K562 (cell line): ENCODE measurements around the gene PLIN5. TPM values are rescaled to one million over a fixed set of nuclear protein-coding genes. Genes with fewer than 3 reads are reported as not detected.

Source experiments
- ATAC-seq: fragments of 200-7000 bp; cut with Tn5 transposase; 3 replicates; pipeline ENCODE4 v1.9.1; 2020; ENCODE audit warnings: moderate library complexity
- BruUV-seq: library from RNA; stranded (reverse); fragments of 400-500 nt; replicated peaks from 2 replicates; lab custom pipeline; 2021; lab: Mats Ljungman, UMichigan
- CTCF ChIA-PET: fragments of 300-600 bp; formaldehyde crosslinking; extraction: SDS; loops from one replicate; lab custom pipeline; 2021; ENCODE audit warnings: low intra/inter-chr PET ratio; lab: Yijun Ruan, JAX
- POLR2A ChIA-PET: fragments of 300-600, 350-650 bp; sonication (Branson Sonifier 250); formaldehyde crosslinking; extraction: SDS; loops from one replicate; lab custom pipeline; 2021; ENCODE audit warnings: antibody characterized with exemption, inconsistent platforms; lab: Yijun Ruan, JAX
- DNase-seq, 4 experiments: peaks; one replicate each; pipeline versions ENCODE4 v3.0.0 to v3.0.0-alpha.2; 2011 to 2018; ENCODE audit warnings: low spot score in 3 of 4, mixed read lengths in 3 of 4; ENCODE audit errors: extremely low read depth in 1 of 4
- FAIRE-seq: peaks from 2 replicates; lab custom pipeline; 2011; peaks lifted over from hg19 to GRCh38; lab: Jason Lieb, UNC
- H2AFZ ChIP-seq: 2 replicates; pipeline ENCODE4 v1.6.0; 2011; ENCODE audit warnings: low read depth, low read length, control low read depth, inconsistent platforms
- H3K27ac ChIP-seq: fragments of 200-600 bp; 3 replicates; pipeline ENCODE4 v1.8.0; 2011; ENCODE audit warnings: low read depth, mild to moderate bottlenecking, control low read depth, inconsistent platforms, low read length, moderate library complexity, mixed read lengths; ENCODE audit errors: extremely low read depth
- H3K27me3 ChIP-seq, 2 experiments: fragments of 300-600 bp in 1 of 2; 2 replicates in 1 of 2; 3 replicates in 1 of 2; pipeline versions ENCODE4 v1.6.0 to v1.8.0; 2011; ENCODE audit warnings: inconsistent platforms in 2 of 2, low read length in 2 of 2, mild to moderate bottlenecking in 1 of 2, mixed read lengths in 1 of 2, moderate library complexity in 1 of 2; ENCODE audit not compliant: control insufficient read depth in 2 of 2, insufficient read depth in 2 of 2
- H3K36me3 ChIP-seq: fragments of 300-600 bp; 3 replicates; pipeline ENCODE4 v1.8.0; 2011; ENCODE audit warnings: mild to moderate bottlenecking, low read length, inconsistent platforms; ENCODE audit not compliant: control insufficient read depth, insufficient read depth
- H3K4me1 ChIP-seq, 2 experiments: fragments of 200-600 bp in 1 of 2; replicated peaks in 1 of 2; 2 replicates in 1 of 2; 3 replicates in 1 of 2; pipeline versions ENCODE4 v1.5.1 to v1.8.0; 2011; ENCODE audit warnings: inconsistent platforms in 2 of 2, low read length in 2 of 2, mild to moderate bottlenecking in 1 of 2, mixed read lengths in 1 of 2, moderate library complexity in 1 of 2; ENCODE audit not compliant: control insufficient read depth in 2 of 2, insufficient read depth in 2 of 2
- H3K4me2 ChIP-seq: 2 replicates; pipeline ENCODE4 v1.6.1; 2011; ENCODE audit warnings: low read length, control low read depth, inconsistent platforms, mixed read lengths; ENCODE audit not compliant: insufficient read depth
- H3K4me3 ChIP-seq: fragments of 200-600 bp; sonication (generic), shearing (Covaris generic); 2 replicates; pipeline ENCODE4 v1.5.1; 2016; ENCODE audit warnings: control low read depth, inconsistent platforms
- H3K79me2 ChIP-seq: fragments of 200-600 bp; 3 replicates; pipeline ENCODE4 v1.8.0; 2011; ENCODE audit warnings: low read length, inconsistent platforms; ENCODE audit not compliant: control insufficient read depth, insufficient read depth
- H3K9ac ChIP-seq, 2 experiments: 2 replicates each; pipeline versions ENCODE4 v1.6.0 to v1.6.1; 2011; ENCODE audit warnings: low read depth in 2 of 2, low read length in 2 of 2, control low read depth in 1 of 2, inconsistent platforms in 1 of 2, mild to moderate bottlenecking in 1 of 2, mixed read lengths in 1 of 2; ENCODE audit not compliant: insufficient read depth in 1 of 2
- H3K9me1 ChIP-seq: one replicate; pipeline ENCODE4 v1.6.0; 2011; ENCODE audit warnings: inconsistent platforms, mild to moderate bottlenecking, low read length, moderate library complexity; ENCODE audit not compliant: control insufficient read depth, insufficient read depth
- H3K9me3 ChIP-seq: replicated peaks from 2 replicates; pipeline ENCODE4 v1.5.1; 2011; ENCODE audit warnings: low read depth, low read length, inconsistent platforms; ENCODE audit not compliant: control insufficient read depth, insufficient read depth
- H4K20me1 ChIP-seq: replicated peaks from 2 replicates; pipeline ENCODE4 v1.6.1; 2011; ENCODE audit warnings: low read length, inconsistent platforms, mixed read lengths; ENCODE audit not compliant: control insufficient read depth, insufficient read depth
- MAFF ChIP-seq: IDR thresholded peaks from 2 replicates; pipeline ENCODE4 v1.6.1; 2012; ENCODE audit warnings: low read length, improper control_type of control experiment
- NR2C1 ChIP-seq, 2 experiments: fragments of 450-650 bp; IDR thresholded peaks; 2 replicates each; pipeline ENCODE4 v1.6.1; 2017; ENCODE audit warnings: mild to moderate bottlenecking in 2 of 2, antibody characterized with exemption in 1 of 2, inconsistent platforms in 1 of 2, missing compliant biosample characterization in 1 of 2, missing genetic modification characterization in 1 of 2
- WGBS: fragments of 100-300 bp; shearing (Covaris generic); methylation state at CpG from one replicate; pipeline ENCODE4 v1.1.6; 2016; ENCODE audit warnings: low coverage, mixed read lengths; ENCODE audit not compliant: insufficient coverage; ENCODE audit errors: missing lambda C conversion rate; 5-methylcytosine and 5-hydroxymethylcytosine counted together
- in situ Hi-C: fragments of 300-500 bp; cut with MboI; formaldehyde crosslinking; loops from 4 replicates; pipeline ENCODE4 v1.15.0; 2018; ENCODE audit warnings: inconsistent platforms, mixed read lengths
- intact Hi-C: fragments of 100-400 bp; cut with micrococcal nuclease; formaldehyde crosslinking; loops from 2 replicates; pipeline ENCODE4 v1.14.2; 2022
- polyA plus RNA-seq, 8 experiments: library from polyadenylated mRNA; depleted of rRNA in 4 of 8; stranded (reverse) in 5 of 8; unstranded in 3 of 8; fragments of >200 nt; fragmentation: Nextera tagmentation in 2 of 8; fragmentation: Illumina TruSeq in 1 of 8; extraction: Ambion mirVana in 2 of 8; extraction: Trizol in 1 of 8; gene quantifications; 2 replicates each; pipeline versions ENCODE4 v1.2.1 to v1.2.3, GENCODE V29; 2011 to 2014; ENCODE audit warnings: inconsistent platforms in 1 of 8, missing spikeins in 1 of 8
- total RNA-seq, 7 experiments: library from RNA; depleted of rRNA in 6 of 7; stranded (reverse); fragments of >200 nt in 6 of 7; fragmentation: Illumina TruSeq in 2 of 7; extraction: Trizol in 2 of 7; gene quantifications; 2 replicates each; pipeline versions ENCODE4 v1.2.1 to v1.2.3, GENCODE V29; 2011 to 2021; ENCODE audit warnings: low replicate concordance in 1 of 7
- TF ChIP-seq, protein P1 (sequence below): IDR thresholded peaks from 2 replicates; pipeline ENCODE4 v1.6.1; 2011; ENCODE audit warnings: borderline replicate concordance, low read depth, mild to moderate bottlenecking, moderate library complexity, low read length; ENCODE audit not compliant: insufficient read depth, poor library complexity, severe bottlenecking
- TF ChIP-seq, protein P2 (sequence below): fragments of 250-450 bp; sonication (Bioruptor Pico); IDR thresholded peaks from 2 replicates; pipeline ENCODE4 v1.5.0; 2021
- TF ChIP-seq, protein P3 (sequence below): sonication (generic); formaldehyde crosslinking; IDR thresholded peaks from 2 replicates; pipeline ENCODE4 v1.8.1; 2023; ENCODE audit warnings: mild to moderate bottlenecking, missing genetic modification reagents

The PLIN5 gene
- total and polyA plus RNA-seq, 9 of the 15 experiments (the other 6 are each of a cell fraction or from before 2014, with no cell fraction given) = 0.04 to 1.3 (median 0.50) TPM

DNA sequence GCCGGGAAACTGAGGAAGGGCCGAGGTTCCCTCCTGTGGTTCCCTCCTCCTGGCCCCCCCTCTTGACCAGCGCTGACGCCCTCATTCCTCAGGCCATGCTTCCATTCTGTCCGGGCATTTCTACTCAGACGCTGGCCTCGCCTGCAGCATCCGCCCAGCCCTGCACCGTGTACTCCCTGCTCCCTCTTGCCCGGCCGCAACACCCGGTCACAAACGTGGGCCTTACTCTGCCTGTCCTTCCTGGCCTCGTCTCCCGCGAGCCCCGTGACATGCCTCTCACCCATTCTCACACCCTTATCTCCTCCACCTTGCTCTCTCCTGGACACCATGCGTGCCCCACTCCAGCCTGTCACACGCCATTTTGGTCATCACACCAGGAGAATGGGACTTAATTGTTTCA is 51.6 kb downstream of the PLIN5 start (continued):
- TF ChIP-seq, protein P1, sequence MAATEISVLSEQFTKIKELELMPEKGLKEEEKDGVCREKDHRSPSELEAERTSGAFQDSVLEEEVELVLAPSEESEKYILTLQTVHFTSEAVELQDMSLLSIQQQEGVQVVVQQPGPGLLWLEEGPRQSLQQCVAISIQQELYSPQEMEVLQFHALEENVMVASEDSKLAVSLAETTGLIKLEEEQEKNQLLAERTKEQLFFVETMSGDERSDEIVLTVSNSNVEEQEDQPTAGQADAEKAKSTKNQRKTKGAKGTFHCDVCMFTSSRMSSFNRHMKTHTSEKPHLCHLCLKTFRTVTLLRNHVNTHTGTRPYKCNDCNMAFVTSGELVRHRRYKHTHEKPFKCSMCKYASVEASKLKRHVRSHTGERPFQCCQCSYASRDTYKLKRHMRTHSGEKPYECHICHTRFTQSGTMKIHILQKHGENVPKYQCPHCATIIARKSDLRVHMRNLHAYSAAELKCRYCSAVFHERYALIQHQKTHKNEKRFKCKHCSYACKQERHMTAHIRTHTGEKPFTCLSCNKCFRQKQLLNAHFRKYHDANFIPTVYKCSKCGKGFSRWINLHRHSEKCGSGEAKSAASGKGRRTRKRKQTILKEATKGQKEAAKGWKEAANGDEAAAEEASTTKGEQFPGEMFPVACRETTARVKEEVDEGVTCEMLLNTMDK = no peak
- TF ChIP-seq, protein P2, sequence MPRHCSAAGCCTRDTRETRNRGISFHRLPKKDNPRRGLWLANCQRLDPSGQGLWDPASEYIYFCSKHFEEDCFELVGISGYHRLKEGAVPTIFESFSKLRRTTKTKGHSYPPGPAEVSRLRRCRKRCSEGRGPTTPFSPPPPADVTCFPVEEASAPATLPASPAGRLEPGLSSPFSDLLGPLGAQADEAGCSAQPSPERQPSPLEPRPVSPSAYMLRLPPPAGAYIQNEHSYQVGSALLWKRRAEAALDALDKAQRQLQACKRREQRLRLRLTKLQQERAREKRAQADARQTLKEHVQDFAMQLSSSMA = no peak
- no peak for TF ChIP-seq MAFF

DNA sequence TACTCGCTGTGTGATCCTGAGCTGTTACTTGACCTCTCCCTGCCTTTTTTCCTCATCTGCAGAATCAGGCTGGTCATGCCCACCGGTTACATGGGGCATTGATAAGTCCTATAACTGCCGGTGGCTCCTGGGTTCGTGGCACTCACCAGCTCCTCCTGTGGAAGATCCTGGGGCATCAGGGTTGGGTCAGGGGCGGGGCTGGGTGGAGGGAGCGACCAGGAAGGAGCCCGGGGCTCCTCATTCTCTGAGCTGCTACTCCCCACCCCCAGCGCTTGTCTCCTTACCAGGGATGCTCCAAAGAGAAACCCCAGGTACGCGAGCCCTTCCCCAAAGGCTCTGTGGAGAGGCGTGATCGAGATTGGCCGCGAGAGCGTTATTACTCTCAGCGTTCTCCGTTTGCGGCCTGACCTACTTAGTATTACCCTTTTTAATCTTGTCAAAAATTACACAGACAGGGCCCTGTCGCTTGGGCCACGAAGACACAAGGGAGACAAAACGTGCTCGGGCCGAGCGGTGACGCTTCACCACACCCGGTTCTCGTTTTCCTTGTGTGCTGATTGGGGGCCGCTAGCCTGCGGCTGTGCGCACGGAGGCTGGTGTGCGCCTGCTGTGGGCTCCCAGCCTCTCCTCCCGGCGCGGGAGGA is 52.2 kb downstream of the PLIN5 start:
- no TSS peak for BruUV-seq
- FAIRE-seq (no peak), DNase-seq (no peak), ATAC-seq (no peak)
- ChIA-PET CTCF (no interaction called here), POLR2A (interaction anchor here (0.9 kb wide), 1 partner anchor 12 kb away, joined by 4 read pairs; no protein-coding TSS in a partner anchor)
- Histone ChIP-seq H3K4me1 (peaks cover 0 to 9% of the 10 kb centered on the region in 2 experiments; a peak in 2 of 5 replicates), H3K27me3 (no peaks in the 10 kb centered on the region), H3K36me3 (peaks cover 22% of the 10 kb centered on the region; the same call in 1 of the 3 replicates), H3K9ac (peak overlapping the region in 1 of 2 experiments; percentile 52; a peak in 2 of 4 replicates), H3K9me1 (no peaks in the 10 kb centered on the region), H3K9me3 (no peaks in the 10 kb centered on the region), H2AFZ (no peak overlapping the region), H3K4me2 (no peak overlapping the region), H4K20me1 (no peaks in the 10 kb centered on the region), H3K4me3 (no peak overlapping the region), H3K27ac (no peak overlapping the region), H3K79me2 (no peaks in the 10 kb centered on the region)
- intact Hi-C loops = no loop called here
- TF ChIP-seq, protein P3, sequence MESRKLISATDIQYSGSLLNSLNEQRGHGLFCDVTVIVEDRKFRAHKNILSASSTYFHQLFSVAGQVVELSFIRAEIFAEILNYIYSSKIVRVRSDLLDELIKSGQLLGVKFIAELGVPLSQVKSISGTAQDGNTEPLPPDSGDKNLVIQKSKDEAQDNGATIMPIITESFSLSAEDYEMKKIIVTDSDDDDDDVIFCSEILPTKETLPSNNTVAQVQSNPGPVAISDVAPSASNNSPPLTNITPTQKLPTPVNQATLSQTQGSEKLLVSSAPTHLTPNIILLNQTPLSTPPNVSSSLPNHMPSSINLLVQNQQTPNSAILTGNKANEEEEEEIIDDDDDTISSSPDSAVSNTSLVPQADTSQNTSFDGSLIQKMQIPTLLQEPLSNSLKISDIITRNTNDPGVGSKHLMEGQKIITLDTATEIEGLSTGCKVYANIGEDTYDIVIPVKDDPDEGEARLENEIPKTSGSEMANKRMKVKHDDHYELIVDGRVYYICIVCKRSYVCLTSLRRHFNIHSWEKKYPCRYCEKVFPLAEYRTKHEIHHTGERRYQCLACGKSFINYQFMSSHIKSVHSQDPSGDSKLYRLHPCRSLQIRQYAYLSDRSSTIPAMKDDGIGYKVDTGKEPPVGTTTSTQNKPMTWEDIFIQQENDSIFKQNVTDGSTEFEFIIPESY (CRISPR knock-in tag) = peak; percentile 57
- no peak for TF ChIP-seq NR2C1 (IDR thresholded peaks at IDR 0.05)
- no peak for TF ChIP-seq NR2C1 (tag; IDR thresholded peaks at IDR 0.05)
- in situ Hi-C loops = no loop called here
- 90% methylated on average over 24 of the region's 35 CpGs for WGBS
